GM18858 (cell line): Measurements from ENCODE around the gene RCAN2.

Experiments used
- ATAC-seq: cut with Tn5 transposase; IDR thresholded peaks from one replicate; pipeline ENCODE4 v1.9.1; 2021; ENCODE audit not compliant: unreplicated experiment

Gene RCAN2

DNA sequence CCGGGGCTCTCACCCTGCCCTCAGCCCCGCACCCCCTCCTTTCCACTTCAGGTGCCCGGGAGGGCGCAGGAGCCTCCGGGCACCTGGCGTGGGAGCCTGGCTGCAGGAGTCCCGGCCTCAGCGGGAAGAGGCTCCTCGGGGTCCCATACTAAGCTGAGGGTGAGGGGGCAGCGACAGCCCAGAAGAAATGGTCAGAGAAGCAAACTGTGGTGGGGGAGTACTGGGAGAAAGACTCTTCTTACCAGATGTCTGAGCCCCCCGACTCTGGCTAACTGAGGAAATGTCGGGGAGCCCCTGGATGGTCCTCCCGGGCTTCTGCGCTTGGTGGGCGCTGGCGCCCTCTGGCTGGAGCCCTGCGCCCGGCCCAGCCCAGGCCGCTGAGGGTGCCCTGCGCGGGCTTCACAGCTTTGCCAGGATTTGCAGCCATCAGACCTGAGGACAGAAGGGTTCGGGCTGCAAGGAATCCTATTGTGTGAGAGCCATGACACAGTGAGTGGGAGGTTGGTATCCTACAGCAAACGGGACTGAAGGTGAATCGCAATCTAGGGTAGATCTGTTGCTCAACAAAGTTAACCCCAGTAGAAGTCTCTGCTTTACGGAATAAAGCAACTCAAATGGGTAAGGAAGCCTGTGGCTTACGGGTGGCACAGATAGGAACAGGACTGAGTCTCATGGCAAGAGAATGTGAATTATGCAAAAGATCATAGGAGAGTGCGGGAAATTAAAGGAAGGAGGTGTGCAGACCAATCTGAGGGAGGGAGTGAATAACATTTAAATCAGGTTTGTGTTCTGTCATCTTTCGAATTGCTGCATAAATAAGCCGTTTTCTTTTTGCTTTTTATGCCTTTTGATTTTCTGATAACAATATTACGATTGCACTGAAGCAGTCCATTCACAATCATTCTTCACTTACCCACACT lies 639 bp upstream of the RCAN2 start:
- no peak for ATAC-seq

DNA sequence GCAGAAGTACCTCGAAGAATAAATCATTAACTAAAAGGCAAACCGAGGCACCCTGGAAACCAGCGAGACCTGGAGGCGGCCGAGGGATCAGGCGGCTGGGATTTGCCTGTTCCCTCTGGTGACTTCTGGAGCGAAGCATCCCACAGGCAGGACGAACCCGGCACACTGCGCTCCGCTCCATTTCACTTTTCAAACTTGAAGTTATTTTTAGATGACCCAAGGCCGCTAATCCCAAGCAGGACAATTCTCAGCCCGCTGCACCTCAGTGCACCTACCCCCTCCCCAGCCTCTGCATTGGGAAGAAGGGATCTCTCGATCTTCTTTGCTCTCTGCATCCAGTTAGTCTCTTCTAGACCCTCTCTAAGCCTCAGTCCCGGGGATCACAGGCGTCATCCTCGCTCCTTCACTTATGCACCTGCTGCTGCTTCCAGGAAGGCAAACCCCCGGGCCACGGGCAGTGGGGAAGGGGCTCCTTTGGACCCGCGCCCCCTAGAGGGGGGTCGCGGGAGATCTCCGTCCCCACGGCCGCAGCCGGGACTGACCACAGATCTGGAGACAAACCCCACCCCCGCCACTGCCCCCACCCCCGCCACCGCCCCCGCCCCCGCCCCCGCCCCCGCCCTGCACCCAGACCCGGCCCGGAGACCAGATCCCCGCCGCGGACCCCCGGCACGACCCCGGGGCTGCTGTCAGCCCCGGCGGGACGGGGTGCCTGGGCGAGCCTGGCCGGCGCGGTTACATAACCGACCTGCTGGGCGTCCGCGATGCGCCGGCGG lies 636 bp downstream of the RCAN2 start:
- no peak for ATAC-seq

DNA sequence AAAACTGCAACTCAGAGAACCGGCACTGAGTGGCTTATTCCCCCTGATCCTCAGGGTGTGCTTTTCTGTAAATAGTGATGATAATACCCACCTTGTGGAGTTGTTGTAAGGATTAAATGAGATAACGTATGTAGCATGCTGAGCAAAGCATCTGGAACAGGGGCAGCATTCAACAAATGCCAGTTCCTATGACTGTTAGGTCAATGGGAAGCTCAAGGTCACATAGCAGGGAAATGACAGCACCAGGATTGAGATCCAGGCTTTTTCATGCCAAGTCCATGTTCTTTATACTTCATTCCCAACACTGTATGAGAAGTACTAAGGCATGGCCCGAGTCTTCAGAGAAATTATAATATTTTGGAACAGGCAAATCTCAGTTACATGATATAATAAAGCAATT lies 5.1 kb downstream of the RCAN2 start:
- no peak for ATAC-seq

DNA sequence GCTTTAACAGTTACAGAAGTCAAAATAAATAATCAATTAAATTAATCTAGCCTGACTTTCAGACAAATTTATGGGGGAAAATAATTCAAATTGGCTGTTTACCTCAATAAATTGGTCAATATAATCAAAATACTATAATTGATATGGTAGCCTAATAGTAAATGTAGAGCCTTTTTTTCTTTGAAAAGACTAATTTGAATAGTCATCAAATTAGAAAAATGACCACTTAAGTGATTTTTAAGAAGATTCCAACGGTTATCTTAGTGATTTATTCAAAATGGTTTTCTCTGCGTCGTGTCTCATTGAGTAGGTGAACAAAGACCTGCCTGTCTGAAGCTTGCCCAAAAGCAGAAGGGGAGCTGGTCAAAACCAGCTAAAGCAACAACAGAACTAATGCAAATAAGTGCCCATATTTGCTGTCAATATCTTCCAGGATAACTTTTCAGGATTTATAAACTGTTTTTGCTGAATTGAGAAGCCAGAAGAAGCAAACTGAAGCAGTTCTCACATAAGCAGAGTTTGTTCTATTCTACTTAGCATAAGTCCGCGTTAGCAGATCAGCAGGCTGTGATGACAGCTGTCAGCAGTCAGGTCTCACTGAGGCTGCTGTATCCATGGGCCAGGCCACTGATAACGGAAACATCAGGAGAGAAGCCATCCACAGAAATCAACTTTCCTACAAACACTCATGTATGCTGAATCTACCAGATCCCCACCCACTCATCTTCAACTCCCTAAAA lies 7.0 kb downstream of the RCAN2 start:
- ATAC-seq: no peak

DNA sequence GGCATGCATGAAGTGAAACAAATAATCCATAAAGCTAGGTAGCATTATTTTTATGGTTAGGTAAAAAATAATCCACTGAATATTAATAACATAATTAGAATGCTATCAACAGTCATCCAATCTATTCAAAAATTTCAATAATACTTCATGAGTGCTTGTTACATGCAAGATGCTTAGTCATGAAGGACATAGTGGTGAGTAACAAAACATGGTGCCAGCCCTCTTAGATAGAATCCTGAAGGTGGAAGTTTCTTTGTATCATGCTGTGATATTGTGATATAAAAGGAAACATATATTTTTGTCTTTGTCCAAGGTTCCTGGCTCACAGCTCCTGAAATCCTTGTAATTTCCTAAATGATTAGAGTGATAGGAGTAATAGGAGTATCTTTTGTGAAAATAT lies 14.9 kb downstream of the RCAN2 start:
- ATAC-seq: no peak

DNA sequence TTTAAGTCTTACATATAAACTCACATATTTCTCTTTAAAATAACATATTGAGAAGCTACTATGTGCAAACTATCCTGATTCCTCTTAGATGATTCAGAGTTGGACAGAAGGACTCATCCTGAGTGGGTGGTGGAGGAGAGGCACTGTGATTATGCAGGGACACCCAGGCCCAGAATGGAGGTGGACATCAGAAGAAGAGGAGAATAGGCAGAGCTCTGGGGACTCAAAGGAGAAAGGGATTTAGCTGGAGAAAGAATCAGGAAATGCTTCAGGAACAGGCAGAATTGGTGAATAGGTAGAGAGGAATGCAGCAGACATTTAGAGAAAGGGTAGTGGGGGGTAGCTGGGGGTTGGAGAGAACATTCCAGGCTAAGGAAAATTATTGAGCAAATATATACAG lies 17.4 kb downstream of the RCAN2 start:
- no peak for ATAC-seq

DNA sequence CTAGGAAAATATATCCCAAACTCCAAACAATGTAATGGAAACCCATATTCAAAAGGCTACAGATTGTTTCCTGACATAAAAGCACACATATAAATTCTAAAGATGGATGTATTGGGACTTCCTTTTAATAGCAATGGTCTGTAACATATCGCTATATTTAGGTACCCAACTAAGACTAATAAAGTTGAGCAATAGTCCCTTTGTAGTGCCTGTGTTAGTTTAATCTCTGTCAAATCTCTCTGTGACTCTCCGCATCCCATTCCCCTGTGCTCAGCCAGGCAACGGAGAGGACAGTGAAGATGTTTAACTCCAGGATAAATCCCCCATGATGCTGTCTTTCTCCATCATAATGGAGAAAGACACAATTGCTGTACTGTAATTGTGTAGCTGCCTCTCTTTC lies 19.0 kb downstream of the RCAN2 start:
- ATAC-seq: no peak

DNA sequence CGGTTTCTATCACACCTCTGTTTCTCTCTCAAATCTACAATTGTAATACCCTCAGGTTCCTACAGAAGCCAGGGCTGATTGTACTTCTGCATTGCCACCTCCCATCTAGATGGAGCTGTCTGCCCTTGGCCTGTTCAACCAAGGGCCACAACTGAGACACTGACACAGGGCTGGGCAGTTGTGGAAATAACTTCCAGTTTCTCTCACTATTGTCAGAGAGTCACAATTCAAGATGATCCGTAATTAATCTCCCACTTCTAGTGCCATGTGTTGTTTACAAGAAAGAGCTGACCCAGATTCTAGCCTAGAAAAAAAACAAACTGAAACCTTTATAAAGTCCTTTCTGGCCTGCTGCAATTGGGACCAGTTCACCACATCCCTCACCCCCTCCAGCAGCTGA lies 22.2 kb downstream of the RCAN2 start:
- no peak for ATAC-seq

DNA sequence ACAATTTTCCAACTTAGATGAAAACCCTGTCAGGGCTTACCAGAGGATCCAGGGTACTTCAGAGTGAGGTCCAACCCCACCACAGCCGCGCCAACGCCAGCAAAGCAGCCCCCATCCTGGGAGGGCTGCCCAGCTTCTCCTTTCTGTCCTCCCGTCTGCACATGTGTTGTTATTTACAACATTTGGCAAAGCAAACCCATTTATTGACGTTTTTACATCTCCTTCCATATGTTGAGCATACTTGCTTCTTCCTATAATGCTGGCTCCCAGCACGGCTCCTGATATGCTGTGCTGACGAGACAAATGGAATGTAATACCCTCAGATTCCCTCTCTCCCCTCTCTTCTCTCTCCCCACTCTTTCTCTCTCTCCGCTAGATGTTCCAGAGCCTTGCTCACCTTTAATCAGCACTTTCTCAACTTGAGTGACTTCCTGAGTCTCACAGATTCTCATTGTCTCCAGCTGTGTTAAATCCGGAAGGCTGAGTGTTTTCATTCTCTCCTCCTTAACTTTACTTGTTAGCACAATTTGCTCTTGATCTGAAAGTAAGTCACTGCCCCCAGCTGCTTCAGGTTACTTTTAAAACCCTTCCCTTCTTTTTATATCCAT lies 22.7 kb downstream of the RCAN2 start:
- ATAC-seq: no peak

DNA sequence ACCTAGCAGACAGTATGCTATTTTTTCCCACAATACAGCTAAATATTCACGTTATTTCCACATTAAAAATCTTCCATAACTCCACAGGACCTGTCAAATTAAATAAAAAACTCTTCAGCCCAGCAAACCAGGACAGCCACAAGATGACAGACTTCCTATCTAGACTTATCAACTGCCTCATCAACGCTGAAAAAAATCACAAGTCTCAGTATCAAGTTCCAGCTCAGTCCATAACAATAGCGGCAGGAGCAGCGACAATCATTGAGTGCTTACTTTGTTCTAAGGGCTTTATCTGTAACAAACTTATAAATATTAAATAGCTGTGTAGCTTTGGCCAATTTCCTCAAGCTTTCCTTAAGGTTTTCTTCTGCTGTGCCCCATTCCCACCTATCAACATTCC lies 24.7 kb downstream of the RCAN2 start:
- ATAC-seq: no peak

DNA sequence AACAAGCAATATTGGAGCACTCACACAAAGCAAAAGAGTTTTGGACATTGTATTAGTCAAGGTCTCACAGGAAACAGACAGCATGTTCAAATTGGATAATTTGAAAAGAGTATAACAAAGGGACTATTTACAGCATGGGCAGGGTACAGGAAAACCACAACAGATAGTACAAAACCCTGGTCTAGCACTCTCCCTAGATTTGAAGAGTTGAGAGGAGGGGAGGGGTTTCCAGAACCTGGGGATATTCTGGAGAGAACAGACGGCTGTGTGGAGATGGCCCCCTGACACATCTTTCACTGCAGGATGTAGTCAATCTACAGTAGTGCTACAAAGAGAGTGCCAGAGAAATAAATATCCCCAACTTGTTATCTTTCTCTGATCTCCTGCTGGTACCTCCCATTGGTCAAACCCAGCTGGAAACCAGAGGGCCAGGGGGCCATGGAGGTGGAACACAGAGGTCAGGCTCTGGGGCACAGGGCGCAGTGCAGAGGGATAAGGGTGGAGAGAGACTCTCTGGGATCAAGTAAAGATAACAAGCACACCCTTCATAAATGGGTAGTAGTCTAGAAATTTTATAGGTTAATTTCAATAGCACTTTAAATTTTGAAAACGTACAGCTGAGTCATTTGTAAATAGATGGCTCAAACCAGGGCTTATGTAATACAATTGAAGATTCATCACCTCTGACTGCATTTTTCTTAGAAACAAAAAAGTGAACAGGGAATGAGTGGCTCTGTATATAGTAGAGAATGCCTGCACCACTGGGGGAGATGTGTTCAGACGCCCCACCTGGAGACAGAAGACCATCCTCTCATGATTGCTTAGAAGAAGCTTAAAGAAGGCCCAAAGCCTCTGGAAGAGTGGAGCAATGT lies 25.7 kb downstream of the RCAN2 start:
- ATAC-seq: no peak

DNA sequence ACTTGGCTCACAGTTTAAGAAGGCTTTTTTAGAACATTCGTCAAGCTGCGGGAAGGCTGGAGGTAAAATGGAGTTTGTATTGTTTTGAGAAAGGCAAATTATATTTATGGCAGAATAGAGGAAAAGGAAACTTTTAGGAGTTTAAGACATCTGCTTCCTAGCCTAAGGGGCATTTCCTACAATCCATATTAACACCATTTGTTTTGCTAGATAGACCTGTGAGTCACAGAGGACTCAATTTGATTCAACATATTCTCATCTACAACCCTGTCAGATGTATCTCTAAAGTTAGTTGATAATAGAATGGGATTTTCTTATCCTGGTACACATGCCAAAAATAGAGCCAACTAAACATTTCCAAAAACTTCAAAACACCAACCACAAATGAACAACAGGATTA lies 35.0 kb downstream of the RCAN2 start:
- no peak for ATAC-seq

DNA sequence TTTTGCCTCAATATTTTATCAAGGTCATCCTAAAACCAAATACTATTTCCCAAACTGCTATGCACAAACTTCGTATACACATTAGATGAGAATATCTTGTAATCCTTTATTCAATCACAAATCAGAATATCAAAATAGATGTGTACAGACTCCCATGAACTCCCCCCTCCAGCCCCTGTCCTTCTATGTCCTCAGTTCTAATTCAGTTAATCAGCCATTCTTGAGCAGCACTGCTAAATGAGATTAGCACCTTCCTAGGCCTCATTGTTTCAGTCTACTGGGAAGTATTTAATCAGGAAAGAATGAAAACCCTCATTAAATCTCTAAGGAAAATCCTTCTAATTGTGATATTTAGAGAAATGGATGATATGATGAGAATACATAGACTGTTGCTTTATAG lies 36.6 kb downstream of the RCAN2 start:
- ATAC-seq: no peak

DNA sequence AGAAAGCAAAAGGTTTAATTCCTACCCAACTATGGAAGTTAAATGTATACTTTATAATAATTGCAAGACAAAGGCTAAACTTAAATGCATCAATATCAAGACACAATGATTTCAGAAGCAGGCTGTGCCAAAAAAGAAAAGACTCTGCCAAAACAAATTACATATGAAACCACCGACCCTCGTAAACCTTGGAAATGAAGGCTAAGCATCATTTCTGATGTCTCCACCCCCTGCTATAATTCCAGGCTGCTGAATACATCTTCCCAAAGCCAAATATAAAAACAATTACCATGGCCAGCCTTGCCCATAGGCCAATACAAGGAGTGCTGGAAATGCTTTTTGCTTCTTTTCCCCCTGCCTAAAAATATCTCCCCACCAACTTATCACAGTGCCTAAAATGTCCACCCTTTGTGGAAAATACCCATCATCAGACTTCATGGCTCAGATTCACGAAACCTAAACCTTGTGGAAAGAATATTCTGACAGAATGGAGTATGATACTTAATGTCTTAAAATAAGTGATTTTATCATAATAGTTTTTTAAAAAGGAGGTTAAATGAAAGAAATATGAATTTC lies 37.4 kb downstream of the RCAN2 start:
- no peak for ATAC-seq

DNA sequence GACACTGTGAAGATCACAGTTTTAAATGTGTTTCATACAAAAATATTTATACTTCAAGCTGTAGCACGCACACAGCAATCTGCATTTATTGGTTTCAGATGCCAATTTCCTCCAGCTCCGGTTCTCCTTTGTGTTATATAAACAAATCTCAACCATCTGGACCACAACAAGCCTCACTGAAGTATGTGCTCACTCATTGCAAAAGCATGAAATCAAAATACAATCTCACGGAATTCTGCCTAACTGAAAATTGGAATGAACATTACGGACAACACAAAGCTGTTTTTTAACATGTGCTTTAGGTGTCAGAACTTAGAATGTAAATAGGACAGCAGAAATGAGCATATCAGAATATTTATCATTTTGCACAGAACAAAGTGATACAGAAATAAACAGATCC lies 38.0 kb downstream of the RCAN2 start:
- ATAC-seq: no peak

DNA sequence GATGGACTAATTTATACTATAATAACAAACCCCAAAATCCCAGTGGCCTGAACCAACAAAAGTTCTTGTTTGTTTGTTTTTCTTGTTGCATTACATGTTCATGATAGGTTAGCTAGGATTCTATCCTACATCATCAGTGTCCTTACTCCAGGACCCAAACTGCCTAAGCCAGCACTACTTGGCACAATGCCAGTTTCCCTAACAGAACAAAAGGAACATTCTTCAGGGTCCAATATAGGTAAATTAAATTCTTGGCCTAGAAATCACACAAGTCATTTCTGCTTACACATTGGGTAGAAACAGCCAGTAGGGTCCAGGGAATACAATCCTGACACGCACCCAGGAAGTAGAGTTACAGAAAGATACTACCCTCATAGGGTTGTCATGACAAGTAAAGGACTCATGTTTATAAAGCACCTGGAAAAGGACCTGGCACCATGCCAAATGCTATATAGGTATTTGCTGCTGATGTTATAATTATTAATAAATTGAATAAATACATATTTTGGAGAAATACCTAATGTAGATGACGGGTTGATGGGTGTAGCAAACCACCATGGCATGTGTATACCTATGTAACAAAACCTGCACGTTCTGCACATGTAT lies 38.8 kb downstream of the RCAN2 start:
- ATAC-seq: no peak

DNA sequence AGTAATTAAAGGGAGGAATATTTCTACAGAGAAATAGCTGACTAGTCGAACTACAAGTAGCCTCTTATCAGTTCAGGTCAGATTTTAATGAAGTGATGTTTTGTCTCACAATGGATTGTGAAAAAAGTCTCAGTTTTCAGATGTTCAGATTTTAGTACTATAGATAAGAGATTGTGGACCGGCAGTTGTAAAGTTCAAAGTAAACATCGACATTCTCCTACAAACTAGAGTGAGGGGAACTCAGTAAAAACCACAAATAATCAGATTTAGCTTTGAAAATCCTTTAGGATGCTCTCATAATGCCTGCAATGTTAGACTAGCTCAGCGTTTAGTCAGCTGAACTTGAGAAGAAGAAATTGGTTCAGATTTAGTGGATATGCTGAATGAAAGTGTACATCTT lies 39.9 kb downstream of the RCAN2 start:
- ATAC-seq: no peak

DNA sequence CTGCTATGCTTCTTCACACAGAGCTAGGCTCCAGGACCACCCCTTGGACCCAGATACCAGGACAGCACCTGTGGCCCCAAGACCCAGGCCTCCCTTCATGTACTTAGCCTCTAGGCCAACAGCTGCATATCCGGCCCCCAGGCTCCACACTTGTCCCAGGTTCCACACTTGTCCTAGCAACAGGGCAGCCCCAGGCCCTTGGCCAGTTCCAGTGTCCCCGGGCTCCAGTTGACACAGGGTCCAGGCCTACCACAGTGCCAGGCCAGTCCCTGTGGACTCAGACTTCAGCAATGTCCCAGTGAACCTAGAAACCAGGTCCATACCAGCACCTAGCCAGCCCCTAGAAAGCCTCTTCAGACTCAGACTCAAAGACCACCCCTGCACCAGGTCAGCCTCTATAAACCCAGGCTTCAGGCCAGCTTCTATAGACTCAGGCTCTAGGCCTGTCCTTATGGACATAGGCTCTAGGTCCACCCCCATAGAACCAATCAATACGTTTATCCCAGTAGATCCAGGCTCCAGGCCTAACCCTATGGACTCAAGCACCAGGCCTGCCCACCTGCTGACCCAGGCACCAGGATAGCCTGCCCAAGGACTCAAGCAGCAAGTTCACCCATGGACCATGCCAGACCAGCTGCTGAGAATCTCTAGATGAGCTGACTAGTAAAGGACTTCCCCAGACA lies 46.3 kb downstream of the RCAN2 start:
- ATAC-seq: no peak

DNA sequence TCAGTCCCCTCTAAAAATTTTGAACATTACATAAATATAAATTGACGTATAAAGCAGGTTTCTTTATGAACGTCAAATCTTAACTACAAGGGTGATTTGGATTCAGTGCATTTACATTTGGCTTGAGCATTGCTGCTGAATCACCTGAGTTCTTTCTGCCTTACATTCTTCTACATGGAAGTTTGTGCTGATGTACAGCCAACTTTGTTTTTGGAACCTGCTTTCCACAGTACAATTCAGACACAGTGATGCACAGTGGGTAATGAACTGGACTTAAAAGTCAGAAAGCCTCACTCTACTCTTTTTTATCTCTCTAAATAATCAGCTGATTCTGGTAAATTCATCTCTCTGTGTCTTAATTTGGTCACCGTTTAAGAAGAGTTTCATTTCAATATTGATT lies 47.6 kb downstream of the RCAN2 start:
- ATAC-seq: no peak
